HepG2 (cell line): Measurements from ENCODE around the gene NRP1. TPM values are rescaled to one million over a fixed set of nuclear protein-coding genes. Genes with fewer than 3 reads are reported as not detected.
A peak's percentile ranks its signal among the peaks of the same experiment; 100 is the strongest.

Source experiments
- ATAC-seq: fragments of 200-7000 bp; cut with Tn5 transposase; 3 replicates; pipeline ENCODE4 v1.9.1; 2020; ENCODE audit warnings: mild to moderate bottlenecking, moderate library complexity
- BruUV-seq: library from RNA; stranded (reverse); fragments of 400-500 nt; replicated peaks from 2 replicates; lab custom pipeline; 2021; lab: Mats Ljungman, UMichigan
- CTCF ChIA-PET: fragments of 300-600 bp; formaldehyde crosslinking; extraction: SDS; loops from one replicate; lab custom pipeline; 2021; ENCODE audit warnings: low total read pairs, inconsistent platforms, low intra/inter-chr PET ratio; lab: Yijun Ruan, JAX
- POLR2A ChIA-PET: fragments of 350-600 bp; sonication (Branson Sonifier 250); formaldehyde crosslinking; loops from one replicate; lab custom pipeline; 2020; ENCODE audit warnings: antibody characterized with exemption, inconsistent platforms; lab: Yijun Ruan, JAX
- DNase-seq: peaks from one replicate; pipeline ENCODE4 v3.0.0-alpha.2; 2015; ENCODE audit warnings: low spot score
- FAIRE-seq: peaks from 3 replicates; lab custom pipeline; 2011; peaks lifted over from hg19 to GRCh38; lab: Jason Lieb, UNC
- H2AFZ ChIP-seq: one replicate; pipeline ENCODE4 v1.6.1; 2011; ENCODE audit warnings: low read length, inconsistent platforms
- H3K27ac ChIP-seq: fragments of 300-600 bp; 3 replicates; pipeline ENCODE4 v1.8.0; 2011; ENCODE audit warnings: mixed run types, mild to moderate bottlenecking, mixed read lengths, low read length, inconsistent platforms; ENCODE audit not compliant: insufficient read depth; ENCODE audit errors: extremely low read length
- H3K27me3 ChIP-seq, 2 experiments: fragments of 200-600 bp in 1 of 2; 2 replicates in 1 of 2; 3 replicates in 1 of 2; pipeline versions ENCODE4 v1.6.0 to v1.8.0; 2011; ENCODE audit warnings: low read length in 2 of 2, mild to moderate bottlenecking in 2 of 2, moderate library complexity in 2 of 2, inconsistent platforms in 1 of 2; ENCODE audit not compliant: insufficient read depth in 2 of 2, control insufficient read depth in 1 of 2
- H3K36me3 ChIP-seq, 2 experiments: fragments of 200-600 bp in 1 of 2; replicated peaks in 1 of 2; 2 replicates in 1 of 2; 3 replicates in 1 of 2; pipeline versions ENCODE4 v1.5.1 to v1.8.0; 2011; ENCODE audit warnings: low read length in 2 of 2, inconsistent platforms in 1 of 2; ENCODE audit not compliant: insufficient read depth in 2 of 2, control insufficient read depth in 1 of 2
- H3K4me1 ChIP-seq: 2 replicates; pipeline ENCODE4 v1.5.1; 2012; ENCODE audit warnings: low read length, inconsistent platforms; ENCODE audit not compliant: insufficient read depth
- H3K4me2 ChIP-seq: 2 replicates; pipeline ENCODE4 v1.6.0; 2011; ENCODE audit warnings: low read depth, low read length, inconsistent platforms
- H3K4me3 ChIP-seq, 3 experiments: fragments of 200-600 bp in 1 of 3; sonication (generic), shearing (Covaris generic) in 1 of 3; replicated peaks in 1 of 3; 2 replicates each; pipeline ENCODE4 v1.5.1; 2011 to 2016; ENCODE audit warnings: low read length in 3 of 3, inconsistent platforms in 2 of 3, low read depth in 2 of 3, mild to moderate bottlenecking in 2 of 3, control low read depth in 1 of 3, mixed read lengths in 1 of 3; ENCODE audit not compliant: insufficient read depth in 1 of 3
- H3K79me2 ChIP-seq: one replicate; pipeline ENCODE4 v1.6.1; 2011; ENCODE audit warnings: low read length, inconsistent platforms; ENCODE audit not compliant: insufficient read depth
- H3K9ac ChIP-seq: 2 replicates; pipeline ENCODE4 v1.6.0; 2011; ENCODE audit warnings: mild to moderate bottlenecking, low read depth, low read length, inconsistent platforms; ENCODE audit not compliant: insufficient read depth
- H3K9me3 ChIP-seq: 2 replicates; pipeline ENCODE4 v1.5.1; 2012; ENCODE audit warnings: mild to moderate bottlenecking, low read length
- H4K20me1 ChIP-seq: 2 replicates; pipeline ENCODE4 v1.6.0; 2011; ENCODE audit warnings: inconsistent platforms, mild to moderate bottlenecking, low read length, moderate library complexity; ENCODE audit not compliant: insufficient read depth
- ARID5B ChIP-seq: IDR thresholded peaks from 2 replicates; pipeline ENCODE4 v1.4.0; 2020; ENCODE audit warnings: mild to moderate bottlenecking, missing genetic modification reagents
- BCL6 ChIP-seq: IDR thresholded peaks from 2 replicates; pipeline ENCODE4 v1.6.1; 2016; ENCODE audit warnings: missing genetic modification reagents, missing compliant biosample characterization
- CEBPG ChIP-seq: IDR thresholded peaks from 2 replicates; pipeline ENCODE4 v1.6.1; 2016
- GATAD2A ChIP-seq: IDR thresholded peaks from 2 replicates; pipeline ENCODE4 v1.6.1; 2016
- GFI1 ChIP-seq: sonication (generic); formaldehyde crosslinking; IDR thresholded peaks from 2 replicates; pipeline ENCODE4 v1.5.0; 2020; ENCODE audit warnings: missing genetic modification reagents, mild to moderate bottlenecking, borderline replicate concordance
- HNF4A ChIP-seq: sonication (generic); formaldehyde crosslinking; IDR thresholded peaks from 2 replicates; pipeline ENCODE4 v1.4.0; 2020; ENCODE audit warnings: missing genetic modification reagents
- RCOR2 ChIP-seq: IDR thresholded peaks from 2 replicates; pipeline ENCODE4 v1.6.1; 2016; ENCODE audit warnings: missing biosample characterization, missing genetic modification reagents
- ZNF772 ChIP-seq: sonication (generic); formaldehyde crosslinking; IDR thresholded peaks from 2 replicates; pipeline ENCODE4 v1.5.0; 2020; ENCODE audit warnings: mild to moderate bottlenecking, missing genetic modification reagents
- WGBS: methylation state at CpG from one replicate; pipeline ENCODE4 v1.1.6; 2017; ENCODE audit warnings: low lambda C conversion rate; 5-methylcytosine and 5-hydroxymethylcytosine counted together
- in situ Hi-C: cut with HindIII; loops from 2 replicates; pipeline ENCODE4 v1.10.0; 2017; ENCODE audit warnings: low pct_unique_long_range_greater_than_20kb; ENCODE audit not compliant: extremely low pct_ligation_motif_present
- intact Hi-C: fragments of 100-400 bp; cut with micrococcal nuclease; formaldehyde crosslinking; loops from one replicate; pipeline ENCODE4 v1.10.0; 2022; ENCODE audit not compliant: unreplicated experiment
- polyA plus RNA-seq, 8 experiments: library from polyadenylated mRNA; depleted of rRNA in 3 of 8; stranded (reverse) in 7 of 8; unstranded in 1 of 8; fragments of >200 nt; fragmentation: Illumina TruSeq in 4 of 8; extraction: Trizol in 4 of 8; gene quantifications; 2 replicates each; pipeline versions ENCODE4 v1.2.1 to v1.2.3, GENCODE V29; 2011 to 2016; ENCODE audit warnings: low read depth in 4 of 8, missing spikeins in 1 of 8, mixed read lengths in 1 of 8; ENCODE audit not compliant: insufficient read depth in 1 of 8
- total RNA-seq, 5 experiments: library from RNA; depleted of rRNA; stranded (reverse); fragments of >200 nt; fragmentation: Illumina TruSeq; extraction: Trizol; gene quantifications; 2 replicates each; pipeline ENCODE4 v1.2.3, GENCODE V29; 2016; ENCODE audit warnings: low read depth in 1 of 5

The NRP1 gene
- total and polyA plus RNA-seq, 2 of the 13 experiments (the other 11 are each of a cell fraction or from before 2014, with no cell fraction given) = 5.3 to 5.8 TPM

GRCh38 chr10:33332183-33333065 lies 2.0 kb downstream of the NRP1 start:
- no peak for FAIRE-seq
- in situ Hi-C loops = loop anchor here (10.0 to 25.0 kb wide), 3 partner anchors 792 to 1305 kb away; no protein-coding TSS in a partner anchor

More at GRCh38 chr10:33332183-33333065, 2.0 kb downstream of the NRP1 start:
- H3K79me2 ChIP-seq = peaks cover 2% of the 10 kb centered on the region
- ATAC-seq = no peak
- ChIA-PET CTCF (no interaction called here), POLR2A (interaction anchor here (1.0 to 3.9 kb wide), 3 partner anchors 26 to 176 kb away, joined by 3 to 19 read pairs (median 3); no protein-coding TSS in a partner anchor)
- H3K4me2 ChIP-seq = peak overlapping the region; percentile 96
- TF ChIP-seq GFI1 (CRISPR knock-in tag) (0 out of 2 replicates have a peak, but pooled peaks have one; percentile 67), BCL6 (CRISPR knock-in tag) (peak; percentile 13; the same call in 1 of the 2 replicates), ZNF772 (CRISPR knock-in tag) (no peak), GATAD2A (peak; percentile 41; the same call in 1 of the 2 replicates), ARID5B (CRISPR knock-in tag) (peak; percentile 25; the same call in 1 of the 2 replicates), CEBPG (CRISPR knock-in tag) (peak; percentile 10; the same call in 1 of the 2 replicates), RCOR2 (CRISPR knock-in tag) (no peak), HNF4A (CRISPR knock-in tag) (peak; percentile 14; the same call in 1 of the 2 replicates)
- H3K9me3 ChIP-seq = no peaks in the 10 kb centered on the region
- BruUV-seq = no TSS peak
- peak overlapping the region in 2 of 3 experiments; percentile 4 to 66; a peak in 3 of 6 replicates for H3K4me3 ChIP-seq
- H2AFZ ChIP-seq = no peak overlapping the region
- H4K20me1 ChIP-seq = no peaks in the 10 kb centered on the region
- no peak overlapping the region for H3K27ac ChIP-seq
- H3K27me3 ChIP-seq = peaks cover 3 to 33% of the 10 kb centered on the region in 2 experiments; a peak in 4 of 5 replicates
- WGBS = 26% methylated on average over 5 of the region's 5 CpGs
- no peak for DNase-seq
- H3K36me3 ChIP-seq = peaks cover 0 to 1% of the 10 kb centered on the region in 2 experiments; a peak in 2 of 5 replicates
- intact Hi-C loops = loop anchor here (10.0 kb wide), 2 partner anchors 742 to 962 kb away; no protein-coding TSS in a partner anchor
- peaks cover 74% of the 10 kb centered on the region for H3K4me1 ChIP-seq
- H3K9ac ChIP-seq = no peak overlapping the region; the same call in 1 of the 2 replicates
